ENCODE measurements around the gene STAB2. TPM values are rescaled to one million over a fixed set of nuclear protein-coding genes. Genes with fewer than 3 reads are reported as not detected.

STAB2 gene
- total RNA-seq, 1 experiment from 2014 or later = not detected

DNA sequence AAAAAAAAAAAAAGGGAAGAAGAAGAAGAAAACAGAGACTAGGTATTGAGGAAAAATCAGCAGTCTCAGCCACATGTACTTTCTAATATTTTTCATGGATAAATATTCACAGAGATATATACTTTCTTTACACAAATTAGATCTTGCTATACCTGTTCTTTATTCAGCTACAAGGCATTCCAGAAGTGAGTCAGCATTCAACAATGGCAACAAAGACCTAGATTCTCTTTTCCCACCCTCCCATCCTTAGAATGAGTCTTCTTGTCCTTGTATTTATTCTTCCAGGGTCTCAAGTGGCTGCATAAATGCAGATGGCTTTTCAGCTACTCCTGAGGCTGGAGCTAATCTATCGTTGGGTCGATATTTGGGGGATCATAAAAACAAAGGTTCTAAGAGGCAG, 160.9 kb downstream of the STAB2 start:
- H2AFZ ChIP-seq (ENCODE audit: low read length) = no peak overlapping the region
- no peak overlapping the region for H3K27ac ChIP-seq (ENCODE audit: low read length)
- DNase-seq = no peak
- no peaks in the 10 kb centered on the region for H3K79me2 ChIP-seq (ENCODE audit: low read length)
- H3K36me3 ChIP-seq (ENCODE audit: insufficient read depth, low read length) = no peaks in the 10 kb centered on the region
- no peaks in the 10 kb centered on the region for H4K20me1 ChIP-seq (ENCODE audit: insufficient read depth, low read depth, low read length)
- H3K9me3 ChIP-seq (ENCODE audit: low read length) = no peaks in the 10 kb centered on the region
- no peak overlapping the region for H3K9ac ChIP-seq (ENCODE audit: low read length)
- H3K27me3 ChIP-seq (ENCODE audit: low read length) = no peaks in the 10 kb centered on the region
- no peaks in the 10 kb centered on the region for H3K4me1 ChIP-seq (ENCODE audit: low read length)
- H3K4me3 ChIP-seq (ENCODE audit: low read length) = no peak overlapping the region
- no peaks in the 10 kb centered on the region for H3K9me2 ChIP-seq (replicated peaks; ENCODE audit: insufficient read depth, low read length)
- no peak overlapping the region for H3K4me2 ChIP-seq (ENCODE audit: low read depth, low read length, poor library complexity, severe bottlenecking)

DNA sequence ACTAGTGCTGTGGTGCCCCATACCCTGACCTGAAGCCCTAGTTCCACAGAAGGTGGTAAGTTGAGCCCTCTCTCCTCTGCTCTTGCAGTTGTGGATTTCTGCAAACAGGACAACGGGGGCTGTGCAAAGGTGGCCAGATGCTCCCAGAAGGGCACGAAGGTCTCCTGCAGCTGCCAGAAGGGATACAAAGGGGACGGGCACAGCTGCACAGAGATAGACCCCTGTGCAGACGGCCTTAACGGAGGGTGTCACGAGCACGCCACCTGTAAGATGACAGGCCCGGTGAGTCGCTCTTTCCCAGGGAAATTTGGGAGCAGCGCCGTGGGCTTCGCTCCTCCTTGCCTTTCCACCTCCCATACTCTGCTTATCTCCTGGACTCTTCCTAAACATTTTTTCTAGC, 161.8 kb downstream of the STAB2 start:
- DNase-seq = no peak
- Histone ChIP-seq H2AFZ (ENCODE audit: low read length) (no peak overlapping the region), H3K36me3 (ENCODE audit: insufficient read depth, low read length) (no peaks in the 10 kb centered on the region), H3K9ac (ENCODE audit: low read length) (no peak overlapping the region), H3K4me3 (ENCODE audit: low read length) (no peak overlapping the region), H3K27ac (ENCODE audit: low read length) (no peak overlapping the region), H3K27me3 (ENCODE audit: low read length) (no peaks in the 10 kb centered on the region), H4K20me1 (ENCODE audit: insufficient read depth, low read depth, low read length) (no peaks in the 10 kb centered on the region), H3K79me2 (ENCODE audit: low read length) (no peaks in the 10 kb centered on the region), H3K4me2 (ENCODE audit: low read depth, low read length, poor library complexity, severe bottlenecking) (no peak overlapping the region), H3K4me1 (ENCODE audit: low read length) (no peaks in the 10 kb centered on the region), H3K9me2 (replicated peaks; ENCODE audit: insufficient read depth, low read length) (no peaks in the 10 kb centered on the region), H3K9me3 (ENCODE audit: low read length) (no peaks in the 10 kb centered on the region)

DNA sequence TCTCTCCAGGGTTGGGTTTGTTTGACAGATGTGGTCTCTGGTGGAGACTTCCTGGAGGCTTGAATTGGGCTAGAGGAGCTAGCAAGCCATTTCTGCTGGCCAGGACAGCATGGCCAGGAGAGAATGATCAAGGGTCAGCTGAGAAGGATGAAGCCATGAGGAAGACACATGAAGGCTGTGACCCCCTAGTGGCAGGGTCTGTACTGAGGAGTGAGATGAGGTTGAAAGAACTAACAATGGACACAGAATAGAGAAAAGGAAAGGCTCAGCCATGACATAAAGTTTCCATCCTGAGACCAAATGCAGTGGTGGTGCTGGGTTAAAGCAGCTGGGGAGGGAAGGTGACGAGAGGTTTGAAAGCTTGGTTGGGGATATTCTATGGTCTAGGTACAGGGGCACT, 164.1 kb downstream of the STAB2 start:
- Histone ChIP-seq H3K4me2 (ENCODE audit: low read depth, low read length, poor library complexity, severe bottlenecking) (no peak overlapping the region), H3K9me2 (replicated peaks; ENCODE audit: insufficient read depth, low read length) (no peaks in the 10 kb centered on the region), H4K20me1 (ENCODE audit: insufficient read depth, low read depth, low read length) (no peaks in the 10 kb centered on the region), H3K36me3 (ENCODE audit: insufficient read depth, low read length) (no peaks in the 10 kb centered on the region), H3K4me1 (ENCODE audit: low read length) (no peaks in the 10 kb centered on the region), H2AFZ (ENCODE audit: low read length) (no peak overlapping the region), H3K27ac (ENCODE audit: low read length) (no peak overlapping the region), H3K27me3 (ENCODE audit: low read length) (no peaks in the 10 kb centered on the region), H3K9ac (ENCODE audit: low read length) (no peak overlapping the region), H3K4me3 (ENCODE audit: low read length) (no peak overlapping the region), H3K79me2 (ENCODE audit: low read length) (no peaks in the 10 kb centered on the region), H3K9me3 (ENCODE audit: low read length) (no peaks in the 10 kb centered on the region)
- peak; percentile 45 for DNase-seq

DNA sequence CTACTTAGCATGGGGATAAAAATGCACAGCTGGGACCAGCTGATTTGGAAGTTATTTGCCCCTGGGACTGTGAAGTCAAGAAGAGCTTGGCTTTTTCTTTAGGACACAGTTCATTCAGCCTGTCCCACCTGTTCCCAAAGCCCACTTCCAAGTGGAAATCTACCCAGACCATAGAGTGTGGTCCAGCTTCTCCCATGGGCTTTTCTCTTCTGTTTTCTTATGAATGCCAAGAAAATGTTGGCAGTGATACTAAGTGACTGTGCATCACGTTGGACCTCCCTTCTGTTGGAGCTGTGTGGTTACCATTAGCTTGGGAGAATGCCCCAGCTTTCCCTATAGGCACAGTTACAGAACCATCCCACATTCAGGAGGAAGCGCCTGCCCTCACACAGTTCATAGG, 164.5 kb downstream of the STAB2 start:
- H3K4me2 ChIP-seq (ENCODE audit: low read depth, low read length, poor library complexity, severe bottlenecking) = no peak overlapping the region
- no peaks in the 10 kb centered on the region for H3K27me3 ChIP-seq (ENCODE audit: low read length)
- H3K4me3 ChIP-seq (ENCODE audit: low read length) = no peak overlapping the region
- no peaks in the 10 kb centered on the region for H3K9me2 ChIP-seq (replicated peaks; ENCODE audit: insufficient read depth, low read length)
- no peak overlapping the region for H2AFZ ChIP-seq (ENCODE audit: low read length)
- H3K27ac ChIP-seq (ENCODE audit: low read length) = no peak overlapping the region
- H3K4me1 ChIP-seq (ENCODE audit: low read length) = no peaks in the 10 kb centered on the region
- H3K9me3 ChIP-seq (ENCODE audit: low read length) = no peaks in the 10 kb centered on the region
- H3K79me2 ChIP-seq (ENCODE audit: low read length) = no peaks in the 10 kb centered on the region
- DNase-seq = no peak
- no peaks in the 10 kb centered on the region for H3K36me3 ChIP-seq (ENCODE audit: insufficient read depth, low read length)
- H3K9ac ChIP-seq (ENCODE audit: low read length) = no peak overlapping the region
- H4K20me1 ChIP-seq (ENCODE audit: insufficient read depth, low read depth, low read length) = no peaks in the 10 kb centered on the region

DNA sequence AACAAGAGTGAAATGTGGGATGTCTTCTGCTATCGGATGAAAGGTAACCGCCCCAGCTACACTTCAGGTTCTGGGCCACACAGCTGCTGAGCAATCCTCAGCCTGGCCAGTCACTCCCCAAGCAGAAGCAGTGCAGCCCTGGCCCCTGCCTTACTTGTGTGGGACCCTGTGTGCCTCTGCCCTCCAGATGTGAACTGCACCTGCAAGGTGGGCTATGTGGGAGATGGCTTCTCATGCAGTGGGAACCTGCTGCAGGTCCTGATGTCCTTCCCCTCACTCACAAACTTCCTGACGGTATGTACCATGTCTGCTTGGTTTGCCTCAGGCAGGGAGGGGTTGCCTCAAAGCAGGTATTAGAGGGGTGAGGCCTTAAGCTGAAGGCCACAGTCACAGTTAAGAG, 168.4 kb downstream of the STAB2 start:
- H3K4me1 ChIP-seq (ENCODE audit: low read length) = no peaks in the 10 kb centered on the region
- no peak for DNase-seq
- H3K9me3 ChIP-seq (ENCODE audit: low read length) = no peaks in the 10 kb centered on the region
- H3K27me3 ChIP-seq (ENCODE audit: low read length) = no peaks in the 10 kb centered on the region
- H2AFZ ChIP-seq (ENCODE audit: low read length) = no peak overlapping the region
- no peak overlapping the region for H3K4me2 ChIP-seq (ENCODE audit: low read depth, low read length, poor library complexity, severe bottlenecking)
- no peaks in the 10 kb centered on the region for H3K36me3 ChIP-seq (ENCODE audit: insufficient read depth, low read length)
- no peaks in the 10 kb centered on the region for H4K20me1 ChIP-seq (ENCODE audit: insufficient read depth, low read depth, low read length)
- no peak overlapping the region for H3K4me3 ChIP-seq (ENCODE audit: low read length)
- H3K27ac ChIP-seq (ENCODE audit: low read length) = no peak overlapping the region
- no peaks in the 10 kb centered on the region for H3K79me2 ChIP-seq (ENCODE audit: low read length)
- no peak overlapping the region for H3K9ac ChIP-seq (ENCODE audit: low read length)
- no peaks in the 10 kb centered on the region for H3K9me2 ChIP-seq (replicated peaks; ENCODE audit: insufficient read depth, low read length)

DNA sequence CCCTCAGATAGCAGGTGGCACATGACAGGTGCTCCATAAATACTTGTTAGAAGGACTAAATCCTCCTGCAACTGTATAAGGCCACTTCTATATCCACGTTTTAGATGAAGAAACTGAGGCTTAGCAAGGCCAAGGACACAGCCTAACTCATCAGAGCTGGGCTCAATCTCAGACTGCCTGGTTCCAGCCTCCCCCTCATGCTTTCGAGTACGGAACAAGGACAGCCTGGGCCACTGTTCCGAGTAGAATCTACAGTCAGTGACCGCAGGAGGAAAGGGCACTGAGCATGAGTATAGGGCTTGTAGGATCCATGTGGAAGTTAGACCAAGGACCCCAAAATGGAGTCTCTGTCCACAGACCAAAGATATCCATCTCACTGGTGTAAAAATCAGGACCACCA, 169.4 kb downstream of the STAB2 start:
- no peaks in the 10 kb centered on the region for H3K4me1 ChIP-seq (ENCODE audit: low read length)
- no peak overlapping the region for H3K9ac ChIP-seq (ENCODE audit: low read length)
- DNase-seq = no peak
- no peaks in the 10 kb centered on the region for H3K36me3 ChIP-seq (ENCODE audit: insufficient read depth, low read length)
- H3K9me3 ChIP-seq (ENCODE audit: low read length) = no peaks in the 10 kb centered on the region
- no peak overlapping the region for H3K4me2 ChIP-seq (ENCODE audit: low read depth, low read length, poor library complexity, severe bottlenecking)
- no peak overlapping the region for H2AFZ ChIP-seq (ENCODE audit: low read length)
- no peaks in the 10 kb centered on the region for H4K20me1 ChIP-seq (ENCODE audit: insufficient read depth, low read depth, low read length)
- no peak overlapping the region for H3K4me3 ChIP-seq (ENCODE audit: low read length)
- H3K79me2 ChIP-seq (ENCODE audit: low read length) = no peaks in the 10 kb centered on the region
- no peaks in the 10 kb centered on the region for H3K27me3 ChIP-seq (ENCODE audit: low read length)
- no peak overlapping the region for H3K27ac ChIP-seq (ENCODE audit: low read length)
- H3K9me2 ChIP-seq (replicated peaks; ENCODE audit: insufficient read depth, low read length) = no peaks in the 10 kb centered on the region

DNA sequence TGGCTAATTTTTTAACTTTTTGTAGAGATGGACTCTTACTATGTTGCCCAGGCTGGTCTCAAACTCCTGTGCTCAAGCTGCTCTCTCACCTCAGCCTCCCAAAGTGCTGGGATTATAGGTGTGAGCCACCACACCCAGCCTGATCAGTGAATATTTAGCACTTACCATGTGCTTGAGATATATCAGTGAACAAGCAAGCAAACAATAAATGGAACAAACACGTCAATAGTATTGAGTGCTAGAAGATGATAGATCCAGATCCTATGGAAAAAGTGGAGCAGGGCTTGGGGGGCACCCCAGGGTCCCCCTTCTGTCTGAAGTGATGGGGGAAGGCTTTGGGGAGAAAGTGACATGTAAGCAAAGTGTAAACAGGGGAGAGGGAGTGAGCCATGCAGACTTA, 170.2 kb downstream of the STAB2 start:
- Histone ChIP-seq H3K79me2 (ENCODE audit: low read length) (no peaks in the 10 kb centered on the region), H3K36me3 (ENCODE audit: insufficient read depth, low read length) (no peaks in the 10 kb centered on the region), H3K27ac (ENCODE audit: low read length) (no peak overlapping the region), H4K20me1 (ENCODE audit: insufficient read depth, low read depth, low read length) (no peaks in the 10 kb centered on the region), H3K4me3 (ENCODE audit: low read length) (no peak overlapping the region), H3K27me3 (ENCODE audit: low read length) (no peaks in the 10 kb centered on the region), H3K9me3 (ENCODE audit: low read length) (no peaks in the 10 kb centered on the region), H3K9ac (ENCODE audit: low read length) (no peak overlapping the region), H3K9me2 (replicated peaks; ENCODE audit: insufficient read depth, low read length) (no peaks in the 10 kb centered on the region), H2AFZ (ENCODE audit: low read length) (no peak overlapping the region), H3K4me2 (ENCODE audit: low read depth, low read length, poor library complexity, severe bottlenecking) (no peak overlapping the region), H3K4me1 (ENCODE audit: low read length) (no peaks in the 10 kb centered on the region)
- DNase-seq = no peak

DNA sequence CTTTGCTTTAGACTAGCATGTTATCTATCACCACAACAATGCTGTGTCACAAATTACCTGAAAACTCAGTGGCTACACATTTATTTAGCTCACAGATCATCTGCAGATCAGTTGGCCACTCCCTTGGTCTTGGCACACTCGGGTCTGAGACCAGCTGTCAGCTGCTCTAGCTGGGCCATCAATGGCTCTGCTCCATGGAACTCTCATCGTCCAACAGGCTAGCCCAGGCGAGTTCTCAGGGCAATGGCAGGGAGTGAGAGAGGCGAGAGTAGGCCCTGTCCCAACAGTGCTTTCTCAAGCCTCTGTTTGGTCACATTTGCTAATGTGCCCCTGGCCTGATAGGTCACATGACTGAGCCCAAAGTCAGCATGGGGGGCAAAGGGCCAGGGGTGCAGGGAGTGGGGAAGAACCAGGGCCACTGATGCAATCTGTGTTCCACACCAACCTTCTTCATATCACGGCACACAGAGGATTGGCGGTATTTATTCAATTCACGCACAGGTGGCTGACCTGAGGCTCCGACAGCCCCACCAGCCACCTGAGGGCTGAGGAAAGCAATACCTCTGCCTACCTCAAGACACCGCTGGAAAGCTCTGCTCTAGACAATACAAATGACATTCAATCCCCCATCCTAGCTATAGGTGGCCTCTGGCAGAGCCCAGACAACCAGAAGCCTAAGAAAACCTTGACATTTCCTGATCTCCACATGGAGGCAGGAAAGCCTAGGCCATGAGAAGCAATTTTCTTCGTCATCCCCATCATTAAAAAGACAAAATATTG, 171.4 kb downstream of the STAB2 start:
- H3K9ac ChIP-seq (ENCODE audit: low read length) = no peak overlapping the region

More for the DNA sequence above, 171.4 kb downstream of the STAB2 start:
- Histone ChIP-seq H3K27me3 (ENCODE audit: low read length) (no peaks in the 10 kb centered on the region), H3K4me1 (ENCODE audit: low read length) (no peaks in the 10 kb centered on the region), H2AFZ (ENCODE audit: low read length) (no peak overlapping the region), H3K36me3 (ENCODE audit: insufficient read depth, low read length) (no peaks in the 10 kb centered on the region), H3K4me2 (ENCODE audit: low read depth, low read length, poor library complexity, severe bottlenecking) (no peak overlapping the region), H4K20me1 (ENCODE audit: insufficient read depth, low read depth, low read length) (no peaks in the 10 kb centered on the region), H3K9me3 (ENCODE audit: low read length) (no peaks in the 10 kb centered on the region), H3K27ac (ENCODE audit: low read length) (no peak overlapping the region), H3K9me2 (replicated peaks; ENCODE audit: insufficient read depth, low read length) (no peaks in the 10 kb centered on the region), H3K79me2 (ENCODE audit: low read length) (no peaks in the 10 kb centered on the region), H3K4me3 (ENCODE audit: low read length) (no peak overlapping the region)
- DNase-seq = no peak

Data from Karpas-422 (cell line).